Peyer's patch (tissue), 4 donors: Measurements from ENCODE around the gene MTARC2.

ENCODE experiments used
- POLR2A ChIP-seq, 2 donors: fragments of 450-650 bp; IDR thresholded peaks; one replicate each; pipeline ENCODE4 v1.5.1; 2017; ENCODE audit warnings: antibody characterized with exemption in 2 of 2, mild to moderate bottlenecking in 2 of 2, moderate library complexity in 2 of 2
- TF ChIP-seq, protein P1 (sequence below), 6 experiments: fragments of 450-650 bp in 4 of 6; fragments of 200-600 bp in 2 of 6; sonication (generic) in 1 of 6; IDR thresholded peaks; one replicate each; pipeline ENCODE4 v1.5.1; 2017 to 2019; ENCODE audit warnings: antibody characterized with exemption in 6 of 6, mild to moderate bottlenecking in 3 of 6, moderate library complexity in 1 of 6

- TF ChIP-seq, protein P1, sequence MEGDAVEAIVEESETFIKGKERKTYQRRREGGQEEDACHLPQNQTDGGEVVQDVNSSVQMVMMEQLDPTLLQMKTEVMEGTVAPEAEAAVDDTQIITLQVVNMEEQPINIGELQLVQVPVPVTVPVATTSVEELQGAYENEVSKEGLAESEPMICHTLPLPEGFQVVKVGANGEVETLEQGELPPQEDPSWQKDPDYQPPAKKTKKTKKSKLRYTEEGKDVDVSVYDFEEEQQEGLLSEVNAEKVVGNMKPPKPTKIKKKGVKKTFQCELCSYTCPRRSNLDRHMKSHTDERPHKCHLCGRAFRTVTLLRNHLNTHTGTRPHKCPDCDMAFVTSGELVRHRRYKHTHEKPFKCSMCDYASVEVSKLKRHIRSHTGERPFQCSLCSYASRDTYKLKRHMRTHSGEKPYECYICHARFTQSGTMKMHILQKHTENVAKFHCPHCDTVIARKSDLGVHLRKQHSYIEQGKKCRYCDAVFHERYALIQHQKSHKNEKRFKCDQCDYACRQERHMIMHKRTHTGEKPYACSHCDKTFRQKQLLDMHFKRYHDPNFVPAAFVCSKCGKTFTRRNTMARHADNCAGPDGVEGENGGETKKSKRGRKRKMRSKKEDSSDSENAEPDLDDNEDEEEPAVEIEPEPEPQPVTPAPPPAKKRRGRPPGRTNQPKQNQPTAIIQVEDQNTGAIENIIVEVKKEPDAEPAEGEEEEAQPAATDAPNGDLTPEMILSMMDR (IDR thresholded peaks at IDR 0.05) = no peak
- no peak for TF ChIP-seq POLR2A (IDR thresholded peaks at IDR 0.05)
Observed at GRCh38 chr1:220807726-220808125, 59.6 kb downstream of the MTARC2 start.
